ENCODE measurements around the gene MIB1.
A peak's percentile ranks its signal among the peaks of the same experiment; 100 is the strongest.
"Not testable (repeated sequence)": the region's sequence is repeated elsewhere in the genome, so short reads cannot be mapped to it uniquely, and the experiment has no call there.

MIB1 gene

GRCh38 chr18:21740538-21741311 lies at the start of gene MIB1:
Gene MIB1, plus strand, starts transcription at chr18:21740792. Its CDS starts 792 bp downstream, at chr18:21741584.
- peak; percentile 97 for DNase-seq

DNA sequence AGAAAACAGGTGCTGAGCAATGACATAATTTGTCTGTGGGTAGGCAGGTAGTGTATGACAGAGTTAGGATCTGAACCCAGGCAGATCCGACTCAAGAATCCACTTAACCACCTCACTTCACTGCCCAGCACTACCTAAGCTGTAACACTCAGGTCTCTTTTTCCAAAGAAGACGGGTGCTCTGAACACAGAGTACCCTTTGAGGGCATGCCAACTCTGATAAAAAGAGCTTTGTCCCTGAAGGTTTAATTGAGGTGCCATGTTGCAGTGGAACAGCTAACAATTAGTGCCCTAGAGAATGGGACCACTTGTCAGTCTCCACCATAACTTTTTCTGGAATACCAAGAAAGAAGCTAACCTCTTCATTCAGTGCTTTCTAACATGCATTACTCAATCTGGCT lies 47.3 kb upstream of the MIB1 start:
- no peak for DNase-seq

GRCh38 chr18:21700528-21701075 lies 40.0 kb upstream of the MIB1 start:
- no peak for DNase-seq

- DNase-seq = no peak
Observed at GRCh38 chr18:21701621-21702020, 39.0 kb upstream of the MIB1 start.

DNA sequence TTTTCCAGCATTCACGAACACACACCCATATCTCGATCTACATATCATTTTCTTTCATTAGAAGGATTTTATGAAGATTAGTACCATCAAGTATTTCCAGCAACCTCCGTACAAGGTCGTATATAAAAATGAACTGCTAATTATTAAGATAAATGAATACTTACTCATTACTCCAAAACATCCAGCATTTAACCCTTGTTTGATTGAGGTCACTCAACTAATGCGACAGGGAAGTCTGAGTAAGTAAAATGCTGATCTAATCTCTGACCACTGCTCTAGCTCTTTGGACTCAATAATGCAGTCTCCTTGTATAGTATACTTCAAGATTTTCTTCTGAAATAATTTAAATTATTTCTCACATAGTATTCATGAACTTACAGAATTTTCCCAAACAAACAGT lies 38.0 kb upstream of the MIB1 start:
- no peak for DNase-seq

GRCh38 chr18:21703241-21703820 lies 37.3 kb upstream of the MIB1 start:
- DNase-seq = peak; percentile 46

GRCh38 chr18:21704603-21705364 lies 35.8 kb upstream of the MIB1 start, which contains the start of gene ABHD3:
Gene ABHD3, minus strand, starts transcription at chr18:21704774. Its CDS starts 109 bp downstream, at chr18:21704665.
- DNase-seq = peak; percentile 93

DNA sequence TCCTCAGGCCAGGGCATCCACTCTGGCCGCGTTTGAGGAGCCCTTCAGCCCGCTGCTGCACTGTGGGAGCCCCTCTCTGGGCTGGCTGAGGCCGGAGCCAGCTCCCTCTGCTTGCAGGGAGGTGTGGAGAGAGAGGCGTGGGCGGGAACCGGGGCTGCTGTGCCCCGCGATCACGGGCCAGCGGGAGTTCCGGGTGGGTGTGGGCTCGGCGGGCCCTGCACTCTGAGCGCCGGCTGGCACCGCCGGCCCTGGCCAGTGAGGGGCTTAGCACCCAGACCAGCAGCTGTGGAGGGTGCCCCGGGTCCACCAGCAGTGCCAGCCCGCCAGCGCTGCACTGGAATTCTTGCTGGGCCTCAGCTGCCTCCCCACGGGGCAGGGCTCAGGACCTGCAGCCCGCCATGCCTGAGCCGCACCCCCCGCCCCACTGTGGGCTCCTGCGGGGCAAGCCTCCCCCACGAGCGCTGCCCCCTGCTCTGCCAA lies 34.2 kb upstream of the MIB1 start:
- no peak for DNase-seq

- DNase-seq = peak; percentile 5
Observed at GRCh38 chr18:21707130-21707529, 33.5 kb upstream of the MIB1 start.

GRCh38 chr18:21714474-21714873 lies 26.1 kb upstream of the MIB1 start:
- no peak for DNase-seq

- no peak for DNase-seq
Observed at GRCh38 chr18:21722687-21723086, 17.9 kb upstream of the MIB1 start.

DNA sequence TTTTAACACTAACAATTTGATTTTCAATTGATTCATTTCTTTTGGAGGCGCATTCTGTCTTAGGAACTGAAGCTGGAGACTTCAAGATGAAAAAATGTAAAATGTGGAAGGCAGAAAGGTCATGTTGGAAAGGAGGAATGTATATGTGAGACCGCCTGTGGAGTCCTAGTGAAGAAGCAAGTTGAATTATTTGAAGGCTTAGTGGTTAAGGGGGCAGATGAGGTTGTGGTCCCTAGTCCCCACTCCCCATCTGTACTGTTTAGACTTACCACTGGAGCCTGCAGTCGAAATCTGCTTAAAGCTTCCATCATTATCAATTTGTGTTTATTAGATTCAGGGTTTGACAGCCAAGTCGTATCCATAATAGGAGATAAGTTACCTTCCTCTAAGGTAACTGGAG lies 15.4 kb upstream of the MIB1 start:
- no peak for DNase-seq

DNA sequence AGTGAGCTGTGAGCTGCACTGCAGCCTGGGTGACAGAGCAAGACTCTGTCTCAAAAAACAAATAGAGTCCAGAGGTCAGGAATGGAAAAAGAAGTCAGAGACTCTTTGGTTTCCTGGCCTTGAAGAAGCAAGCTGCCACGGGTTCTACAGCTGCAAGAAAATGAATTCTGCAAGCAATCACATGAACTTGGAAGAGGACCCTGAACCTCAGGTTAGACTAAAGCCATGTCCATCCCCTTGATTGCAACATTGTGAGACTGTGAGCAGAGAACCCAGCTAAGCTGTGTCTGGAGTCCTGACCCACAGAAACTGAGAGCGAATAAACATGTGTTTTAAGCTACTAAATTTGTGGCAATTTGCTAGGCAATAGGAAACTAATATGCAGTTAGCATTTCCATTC lies 12.9 kb upstream of the MIB1 start:
- DNase-seq = no peak

DNA sequence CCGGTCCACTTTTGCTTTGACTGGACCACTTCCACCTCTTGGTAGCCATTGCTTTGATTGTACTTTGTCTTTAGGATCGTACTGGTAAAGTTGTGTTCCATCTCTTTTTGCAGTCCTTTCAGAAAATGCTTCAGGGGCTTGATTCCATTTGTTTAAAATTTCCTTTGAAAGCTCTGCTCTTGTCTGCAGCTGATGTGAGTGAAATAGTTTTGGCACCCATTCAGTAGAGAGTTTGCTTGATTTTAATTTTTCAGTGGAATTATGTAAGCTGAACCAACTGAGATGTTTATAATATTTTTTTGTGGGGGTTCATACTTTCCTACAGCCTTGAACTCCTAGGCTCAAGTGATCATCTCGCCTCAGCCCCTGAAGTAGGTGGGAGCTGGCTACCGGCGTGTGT lies 7.6 kb upstream of the MIB1 start:
- no peak for DNase-seq

- peak; percentile 74 for DNase-seq
Observed at GRCh38 chr18:21735452-21736015, 5.1 kb upstream of the MIB1 start.

DNA sequence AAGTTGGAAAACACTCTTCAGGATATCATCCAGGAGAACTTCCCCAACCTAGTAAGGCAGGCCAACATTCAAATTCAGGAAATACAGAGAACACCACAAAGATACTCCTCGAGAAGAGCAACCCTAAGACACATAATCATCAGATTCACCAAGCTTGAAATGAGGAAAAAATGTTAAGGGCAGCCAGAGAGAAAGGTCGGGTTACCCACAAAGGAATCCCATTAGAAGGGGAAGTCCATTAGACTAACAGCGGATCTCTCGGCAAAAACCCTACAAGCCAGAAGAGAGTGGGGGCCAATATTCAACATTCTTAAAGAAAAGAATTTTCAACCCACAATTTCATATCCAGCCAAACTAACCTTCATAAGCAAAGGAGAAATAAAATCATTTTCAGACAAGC lies 3.7 kb upstream of the MIB1 start:
- not testable (repeated sequence) for DNase-seq

GRCh38 chr18:21739604-21740537 lies 721 bp upstream of the MIB1 start:
- no peak for DNase-seq

DNA sequence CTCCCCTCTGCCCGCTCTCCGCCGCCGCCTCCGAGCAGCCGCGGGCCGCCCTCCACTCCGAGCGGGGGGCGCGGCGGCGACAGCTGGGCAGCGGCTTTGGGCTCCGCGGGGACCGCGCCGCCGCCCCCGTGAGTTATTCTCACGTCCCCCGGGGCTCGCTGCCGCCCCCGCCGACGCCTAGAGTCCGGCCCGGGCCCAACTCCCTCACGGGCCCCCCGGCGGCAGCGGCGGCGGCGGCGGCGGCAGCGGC lies 645 bp downstream of the MIB1 start:
- DNase-seq = no peak

DNA sequence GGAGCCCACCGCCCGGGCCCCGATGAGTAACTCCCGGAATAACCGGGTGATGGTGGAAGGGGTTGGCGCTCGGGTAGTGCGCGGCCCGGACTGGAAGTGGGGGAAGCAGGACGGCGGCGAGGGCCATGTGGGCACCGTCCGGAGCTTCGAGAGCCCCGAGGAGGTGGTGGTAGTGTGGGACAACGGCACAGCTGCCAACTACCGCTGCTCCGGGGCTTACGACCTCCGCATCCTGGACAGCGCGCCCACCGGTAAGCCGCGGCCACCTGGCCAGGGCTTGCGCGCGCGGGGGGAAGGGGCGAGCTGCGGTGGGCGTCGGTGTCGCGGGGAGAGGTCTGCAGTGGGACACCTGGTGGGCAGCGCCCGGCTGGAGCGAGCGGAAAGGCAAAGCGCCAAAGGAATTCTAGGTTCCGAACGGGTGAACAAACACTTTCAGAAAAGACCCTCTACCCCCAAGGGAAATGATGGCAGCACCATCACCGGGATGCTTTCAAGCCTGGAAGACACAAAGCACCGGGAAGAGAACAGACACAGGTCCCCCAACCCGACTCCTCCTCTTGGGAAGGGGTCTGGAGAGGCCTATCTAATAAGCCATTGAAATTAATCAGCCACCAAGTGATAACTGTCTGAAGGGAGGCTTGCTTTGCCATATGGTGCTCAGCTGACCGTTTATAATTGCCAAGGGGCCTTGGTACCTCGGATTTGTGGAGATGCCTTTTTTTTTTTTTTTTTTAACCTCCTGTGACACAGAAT lies 1.1 kb downstream of the MIB1 start:
- DNase-seq = no peak

DNA sequence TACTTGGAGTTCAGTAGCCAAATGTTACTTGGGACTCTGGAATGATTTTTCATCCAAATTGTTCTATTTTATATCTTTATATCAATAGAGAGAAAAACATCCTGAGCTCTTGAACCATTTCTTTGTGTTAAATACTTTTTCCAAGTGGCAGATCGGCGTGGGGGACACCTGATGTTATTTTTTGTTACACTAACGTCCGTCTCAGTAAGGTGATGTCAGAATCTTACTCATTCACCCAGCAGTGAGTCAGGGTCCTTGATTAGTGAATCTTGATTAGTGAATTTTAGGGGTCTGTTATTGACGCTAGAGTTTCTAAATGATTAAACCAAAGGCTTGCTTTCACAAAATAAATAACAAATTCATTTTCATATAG lies 1.7 kb downstream of the MIB1 start:
- DNase-seq = no peak

DNA sequence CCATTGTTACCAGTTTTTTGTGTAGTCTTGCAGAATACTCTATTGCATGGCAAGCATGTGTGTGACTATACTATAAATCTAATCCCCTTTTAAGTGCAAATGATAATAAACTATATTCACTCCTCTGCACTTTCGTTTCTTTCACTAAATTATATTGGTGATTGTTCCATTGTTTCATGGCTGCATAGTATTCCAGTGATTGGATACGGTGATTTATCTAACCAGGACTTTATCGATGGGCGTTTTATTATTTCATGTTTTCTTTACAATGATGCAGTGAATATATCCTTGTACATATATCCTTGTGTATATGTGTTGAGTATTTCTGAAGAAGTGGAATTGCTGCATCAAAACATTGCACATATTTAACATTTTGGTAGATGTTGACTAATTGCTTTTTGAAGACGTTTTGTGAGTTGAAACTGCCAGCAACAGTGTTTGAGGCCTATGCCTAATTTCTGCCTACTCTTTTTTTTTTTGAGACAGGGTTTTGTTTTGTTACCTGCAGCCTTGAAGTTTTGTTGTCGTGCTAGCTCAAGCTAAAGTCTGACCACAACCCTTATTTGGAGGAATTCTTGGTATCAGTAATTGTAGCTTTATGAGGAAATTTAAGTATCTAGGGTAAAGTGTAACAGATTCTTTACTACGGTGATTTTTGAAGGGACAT lies 2.7 kb downstream of the MIB1 start:
- peak; percentile 22 for DNase-seq

All from CD4-positive, alpha-beta T cell treated with Interleukin-21 for 1 hour (primary cell).